Measurements from ENCODE around the gene CHD9.

Gene CHD9

GRCh38 chr16:53129281-53130158 is 74.7 kb downstream of the CHD9 start:
- peaks cover 12% of the 10 kb centered on the region for H3K79me2 ChIP-seq (ENCODE audit: insufficient read depth, low read length)
- no peaks in the 10 kb centered on the region for H3F3A ChIP-seq (ENCODE audit: insufficient read depth, low read length)
- no peaks in the 10 kb centered on the region for H3K27me3 ChIP-seq (ENCODE audit: insufficient read depth, low read length)
- H3K9ac ChIP-seq (ENCODE audit: low read length) = peak overlapping the region; percentile 83
- H3K4me3 ChIP-seq (ENCODE audit: low read depth, low read length, poor library complexity, severe bottlenecking) = peak overlapping the region; percentile 91
- H3K4me2 ChIP-seq (ENCODE audit: low read length) = peak overlapping the region; percentile 82
- H3K9me2 ChIP-seq (ENCODE audit: low read depth, low read length) = no peaks in the 10 kb centered on the region
- H3K27ac ChIP-seq (ENCODE audit: low read depth, low read length, poor library complexity, severe bottlenecking) = peak overlapping the region; percentile 62
- TF ChIP-seq EZH2 (IDR thresholded peaks at IDR 0.05; ENCODE audit: borderline replicate concordance, low read length) = no peak
- TF ChIP-seq, protein P1, sequence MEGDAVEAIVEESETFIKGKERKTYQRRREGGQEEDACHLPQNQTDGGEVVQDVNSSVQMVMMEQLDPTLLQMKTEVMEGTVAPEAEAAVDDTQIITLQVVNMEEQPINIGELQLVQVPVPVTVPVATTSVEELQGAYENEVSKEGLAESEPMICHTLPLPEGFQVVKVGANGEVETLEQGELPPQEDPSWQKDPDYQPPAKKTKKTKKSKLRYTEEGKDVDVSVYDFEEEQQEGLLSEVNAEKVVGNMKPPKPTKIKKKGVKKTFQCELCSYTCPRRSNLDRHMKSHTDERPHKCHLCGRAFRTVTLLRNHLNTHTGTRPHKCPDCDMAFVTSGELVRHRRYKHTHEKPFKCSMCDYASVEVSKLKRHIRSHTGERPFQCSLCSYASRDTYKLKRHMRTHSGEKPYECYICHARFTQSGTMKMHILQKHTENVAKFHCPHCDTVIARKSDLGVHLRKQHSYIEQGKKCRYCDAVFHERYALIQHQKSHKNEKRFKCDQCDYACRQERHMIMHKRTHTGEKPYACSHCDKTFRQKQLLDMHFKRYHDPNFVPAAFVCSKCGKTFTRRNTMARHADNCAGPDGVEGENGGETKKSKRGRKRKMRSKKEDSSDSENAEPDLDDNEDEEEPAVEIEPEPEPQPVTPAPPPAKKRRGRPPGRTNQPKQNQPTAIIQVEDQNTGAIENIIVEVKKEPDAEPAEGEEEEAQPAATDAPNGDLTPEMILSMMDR (IDR thresholded peaks at IDR 0.05; ENCODE audit: low read length) = no peak
- peaks cover 3% of the 10 kb centered on the region; the same call in 1 of the 2 replicates for H3K36me3 ChIP-seq (ENCODE audit: insufficient read depth, low read length)
- no peak overlapping the region for H2AFZ ChIP-seq (ENCODE audit: low read length)
- 0 out of 2 replicates have a peak, but pooled peaks cover 2% of the 10 kb centered on the region for H4K20me1 ChIP-seq (ENCODE audit: insufficient read depth, low read length)
- peaks cover 20% of the 10 kb centered on the region for H3K4me1 ChIP-seq (ENCODE audit: insufficient read depth, low read length, severe bottlenecking)
- H3K9me3 ChIP-seq (ENCODE audit: low read length) = no peaks in the 10 kb centered on the region

DNA sequence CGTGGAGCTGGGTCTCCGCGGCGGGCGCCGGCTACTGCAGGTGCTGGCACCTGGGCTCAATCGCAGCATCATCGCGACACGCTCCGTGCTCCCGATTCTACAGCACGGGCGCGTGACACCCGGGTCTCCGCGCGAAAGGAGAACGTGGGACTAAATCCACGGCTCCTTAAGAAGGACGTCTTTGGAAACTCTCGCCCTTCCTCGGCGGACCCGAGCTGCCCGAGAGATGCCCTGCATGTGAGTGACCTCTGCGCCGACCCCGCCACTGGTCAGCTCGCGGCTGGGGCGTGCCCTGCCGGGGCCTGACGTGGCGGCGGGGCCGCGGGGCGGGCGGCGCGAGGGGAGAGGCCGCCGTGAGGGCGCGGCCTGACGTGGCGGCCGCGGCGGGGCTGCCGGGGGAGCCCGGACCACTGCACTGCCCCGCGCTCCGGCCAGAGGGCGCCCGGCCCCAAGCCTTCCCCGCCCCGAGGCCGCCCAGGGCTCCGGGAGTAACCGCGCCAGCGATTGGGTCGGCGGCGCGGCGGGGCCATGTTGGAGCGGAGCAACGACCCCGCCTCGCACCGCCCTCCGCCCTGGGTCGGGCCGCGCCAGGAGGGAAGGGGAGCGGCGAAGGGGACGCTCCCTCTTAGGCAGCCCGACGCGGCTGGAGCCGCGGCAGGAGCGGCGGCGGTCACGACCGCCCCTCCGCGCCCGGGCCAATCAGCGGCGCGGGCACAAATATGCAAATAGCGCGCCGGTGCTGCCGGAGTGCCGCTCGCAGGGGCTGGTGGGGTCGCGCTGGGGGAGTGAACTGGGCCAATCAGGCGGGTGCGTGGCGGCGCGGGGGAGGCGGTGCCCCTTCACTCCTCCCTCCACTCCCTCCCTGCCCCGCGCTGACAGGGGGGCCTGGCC is 75.6 kb downstream of the CHD9 start:
- no peak overlapping the region for H2AFZ ChIP-seq (ENCODE audit: low read length)
- H3K4me3 ChIP-seq (ENCODE audit: low read depth, low read length, poor library complexity, severe bottlenecking) = peak overlapping the region; percentile 91
- H3K9ac ChIP-seq (ENCODE audit: low read length) = peak overlapping the region; percentile 83
- H3K27me3 ChIP-seq (ENCODE audit: insufficient read depth, low read length) = no peaks in the 10 kb centered on the region
- H3K27ac ChIP-seq (ENCODE audit: low read depth, low read length, poor library complexity, severe bottlenecking) = peak overlapping the region; percentile 62
- 0 out of 2 replicates have a peak, but pooled peaks cover 3% of the 10 kb centered on the region for H4K20me1 ChIP-seq (ENCODE audit: insufficient read depth, low read length)
- no peaks in the 10 kb centered on the region for H3K36me3 ChIP-seq (ENCODE audit: insufficient read depth, low read length)
- no peak for TF ChIP-seq EZH2 (IDR thresholded peaks at IDR 0.05; ENCODE audit: borderline replicate concordance, low read length)
- TF ChIP-seq, protein P1 (IDR thresholded peaks at IDR 0.05; ENCODE audit: low read length) = peak; percentile 36; the same call in 1 of the 2 replicates
- H3K9me2 ChIP-seq (ENCODE audit: low read depth, low read length) = no peaks in the 10 kb centered on the region
- no peaks in the 10 kb centered on the region for H3K9me3 ChIP-seq (ENCODE audit: low read length)
- H3F3A ChIP-seq (ENCODE audit: insufficient read depth, low read length) = no peaks in the 10 kb centered on the region
- peak overlapping the region; percentile 82 for H3K4me2 ChIP-seq (ENCODE audit: low read length)
- peaks cover 21% of the 10 kb centered on the region for H3K79me2 ChIP-seq (ENCODE audit: insufficient read depth, low read length)
- H3K4me1 ChIP-seq (ENCODE audit: insufficient read depth, low read length, severe bottlenecking) = peaks cover 20% of the 10 kb centered on the region

- H3F3A ChIP-seq (ENCODE audit: insufficient read depth, low read length) = no peaks in the 10 kb centered on the region
- H3K36me3 ChIP-seq (ENCODE audit: insufficient read depth, low read length) = no peaks in the 10 kb centered on the region
- no peak for TF ChIP-seq EZH2 (IDR thresholded peaks at IDR 0.05; ENCODE audit: borderline replicate concordance, low read length)
- TF ChIP-seq, protein P1 (IDR thresholded peaks at IDR 0.05; ENCODE audit: low read length) = no peak
- no peaks in the 10 kb centered on the region for H3K9me3 ChIP-seq (ENCODE audit: low read length)
- H3K27me3 ChIP-seq (ENCODE audit: insufficient read depth, low read length) = no peaks in the 10 kb centered on the region
- H3K9me2 ChIP-seq (ENCODE audit: low read depth, low read length) = no peaks in the 10 kb centered on the region
- peaks cover 20% of the 10 kb centered on the region for H3K4me1 ChIP-seq (ENCODE audit: insufficient read depth, low read length, severe bottlenecking)
- peak overlapping the region; percentile 91 for H3K4me3 ChIP-seq (ENCODE audit: low read depth, low read length, poor library complexity, severe bottlenecking)
- no peak overlapping the region for H3K27ac ChIP-seq (ENCODE audit: low read depth, low read length, poor library complexity, severe bottlenecking)
- peak overlapping the region; percentile 50 for H3K4me2 ChIP-seq (ENCODE audit: low read length)
- H4K20me1 ChIP-seq (ENCODE audit: insufficient read depth, low read length) = 0 out of 2 replicates have a peak, but pooled peaks cover 3% of the 10 kb centered on the region
- peaks cover 21% of the 10 kb centered on the region for H3K79me2 ChIP-seq (ENCODE audit: insufficient read depth, low read length)
- peak overlapping the region; percentile 81 for H3K9ac ChIP-seq (ENCODE audit: low read length)
- H2AFZ ChIP-seq (ENCODE audit: low read length) = no peak overlapping the region
These were observed 76.2 kb downstream of the CHD9 start for GRCh38 chr16:53131050-53131362.

All from OCI-LY1 (cell line).